Activated T-cell treated with anti-CD3 and anti-CD28 coated beads, Interleukin-2, amount 50 U/mL, for 72 hours (primary cell): ENCODE measurements around the gene DCTN5. TPM values are rescaled to one million over a fixed set of nuclear protein-coding genes. Genes with fewer than 3 reads are reported as not detected.
"Not testable (repeated sequence)": the region's sequence is repeated elsewhere in the genome, so short reads cannot be mapped to it uniquely, and the experiment has no call there.

Source experiments
- ATAC-seq, 2 donors: fragments of 150-1000 bp; cut with Tn5 transposase; replicated peaks in 1 of 2; 2 replicates each; pipeline ENCODE4 v1.10.0; 2021; ENCODE audit warnings: moderate library complexity in 2 of 2, mild to moderate bottlenecking in 1 of 2
- DNase-seq, 2 donors: peaks; one replicate each; pipeline ENCODE4 v3.0.0; 2021 to 2022; ENCODE audit warnings: mixed read lengths in 1 of 2
- H3K27ac Mint-ChIP-seq: one replicate; pipeline ENCODE4 v1.8.0; 2022; ENCODE audit warnings: mild to moderate bottlenecking, moderate library complexity, mixed read lengths
- H3K27me3 Mint-ChIP-seq: one replicate; pipeline ENCODE4 v1.8.0; 2022; ENCODE audit warnings: low read depth, mixed read lengths
- H3K36me3 Mint-ChIP-seq, 2 donors: one replicate each; pipeline ENCODE4 v1.8.0; 2022; ENCODE audit warnings: mixed read lengths in 2 of 2, mild to moderate bottlenecking in 1 of 2; ENCODE audit not compliant: insufficient read depth in 2 of 2
- H3K4me1 Mint-ChIP-seq: one replicate; pipeline ENCODE4 v1.8.0; 2022; ENCODE audit warnings: low read depth, mixed read lengths
- H3K4me3 Mint-ChIP-seq, 2 donors: one replicate each; pipeline ENCODE4 v1.8.0; 2022; ENCODE audit warnings: mild to moderate bottlenecking in 2 of 2, mixed read lengths in 2 of 2, moderate library complexity in 2 of 2
- H3K9me3 Mint-ChIP-seq, 2 donors: one replicate each; pipeline ENCODE4 v1.8.0; 2022; ENCODE audit warnings: mixed read lengths in 2 of 2
- total RNA-seq, 2 donors: library from RNA; stranded (reverse); gene quantifications; one replicate each; pipeline ENCODE4 v1.2.3, GENCODE V29; 2022

Gene DCTN5
- total RNA-seq, 2 donors from 2014 or later, result 62.6 to 78.2 TPM

DNA sequence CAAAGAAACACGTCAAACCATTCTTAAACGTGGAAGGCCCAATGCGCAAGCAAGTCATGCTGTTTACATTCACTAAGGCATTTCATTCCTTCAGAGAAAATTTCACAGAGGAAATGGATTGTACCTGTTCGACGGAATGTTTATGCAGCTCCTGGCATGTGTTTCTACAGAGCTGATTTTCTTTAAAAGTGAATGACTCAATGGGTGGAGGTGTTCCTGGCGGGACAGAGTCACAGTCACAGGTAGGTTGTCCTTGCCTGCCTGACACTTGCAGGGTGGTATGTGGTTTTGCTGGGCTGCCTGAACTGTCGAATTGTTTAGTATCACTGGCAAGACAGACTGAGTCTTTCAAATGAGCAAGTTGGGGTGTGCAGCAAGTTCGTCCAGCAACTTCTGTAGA is 11.8 kb upstream of the DCTN5 start:
- no peaks in the 10 kb centered on the region for H3K27me3 Mint-ChIP-seq
- peak overlapping the region; percentile 30 for H3K27ac Mint-ChIP-seq
- H3K4me1 Mint-ChIP-seq, result peaks cover 20% of the 10 kb centered on the region
- H3K9me3 Mint-ChIP-seq, result no peaks in the 10 kb centered on the region
- no peak overlapping the region for H3K4me3 Mint-ChIP-seq
- ATAC-seq (no peak), DNase-seq (no peak)
- peaks cover 0 to 23% of the 10 kb centered on the region in 2 donors for H3K36me3 Mint-ChIP-seq

DNA sequence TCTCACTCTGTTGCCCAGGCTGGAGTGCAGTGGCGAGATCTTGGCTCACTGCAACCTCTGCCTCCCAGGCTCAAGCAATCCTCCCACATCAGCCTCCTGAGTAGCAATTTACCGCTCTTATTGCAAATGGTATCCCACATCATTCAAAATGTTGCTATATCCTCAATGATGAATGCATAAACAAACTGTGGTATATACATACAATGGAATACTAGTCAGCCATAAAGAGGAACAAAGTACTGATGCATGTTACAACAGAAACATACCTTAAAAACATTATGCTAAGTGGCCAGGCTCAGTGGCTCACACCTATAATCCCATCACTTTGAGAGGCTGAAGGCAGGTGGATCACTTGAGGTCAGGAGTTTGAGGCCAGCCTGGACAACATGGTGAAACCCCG is 9.4 kb upstream of the DCTN5 start:
- not testable (repeated sequence) for H3K4me3 Mint-ChIP-seq, H3K9me3 Mint-ChIP-seq, DNase-seq, ATAC-seq, H3K27me3 Mint-ChIP-seq, H3K27ac Mint-ChIP-seq
- Mint-ChIP-seq H3K36me3 (peaks cover 6 to 28% of the 10 kb centered on the region in 2 donors), H3K4me1 (peaks cover 20% of the 10 kb centered on the region)

DNA sequence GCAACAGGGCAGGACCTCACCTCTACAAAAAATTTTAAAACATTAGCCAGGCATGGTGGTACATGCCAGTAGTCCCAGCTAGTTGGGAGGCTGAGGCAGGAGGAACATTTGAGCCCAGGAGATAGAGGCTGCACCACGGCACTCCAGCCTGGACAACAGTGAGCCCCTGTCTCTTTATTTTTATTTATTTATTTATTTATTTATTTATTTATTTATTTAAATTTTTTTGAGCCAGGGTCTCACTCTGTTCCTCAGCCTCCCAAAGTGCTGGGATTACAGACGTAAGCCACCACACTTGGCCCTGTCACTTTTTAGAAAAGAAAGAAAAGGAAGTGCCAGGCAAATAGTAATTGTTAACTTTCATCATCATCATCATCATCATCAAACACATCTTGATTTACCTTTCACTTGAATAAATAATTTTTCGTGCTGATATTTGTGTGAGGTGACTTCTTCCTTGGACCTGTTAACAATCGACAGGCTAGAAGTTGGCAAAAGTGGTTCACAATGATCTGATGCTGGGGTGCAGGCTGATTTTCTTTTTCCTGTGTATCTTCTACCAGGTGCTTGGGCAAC is 6.7 kb upstream of the DCTN5 start:
- no peak for ATAC-seq
- Mint-ChIP-seq H3K4me1 (peaks cover 30% of the 10 kb centered on the region), H3K27ac (no peak overlapping the region), H3K4me3 (no peak overlapping the region), H3K36me3 (peaks cover 6 to 31% of the 10 kb centered on the region in 2 donors), H3K27me3 (no peaks in the 10 kb centered on the region), H3K9me3 (no peaks in the 10 kb centered on the region)
- no peak for DNase-seq

DNA sequence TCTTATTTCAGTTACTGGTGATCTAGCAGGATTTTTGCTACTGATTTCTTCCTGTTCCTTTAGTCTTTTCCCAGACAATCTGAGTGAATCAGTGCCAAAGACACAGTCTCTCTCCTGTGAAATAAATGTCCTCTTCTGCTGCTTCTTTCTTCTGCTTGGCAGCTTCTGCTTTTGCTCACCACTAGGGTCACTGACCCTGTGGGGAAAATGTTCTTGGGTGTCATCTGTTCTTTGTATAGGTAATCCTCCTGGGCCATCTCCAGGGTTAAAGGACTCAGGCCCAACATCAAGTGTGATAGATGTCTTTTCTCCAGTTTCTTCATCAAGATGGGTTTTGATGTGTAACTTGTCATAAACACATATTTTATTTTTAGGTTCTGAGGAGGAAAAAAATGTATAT is 5.3 kb upstream of the DCTN5 start:
- Mint-ChIP-seq H3K4me3 (no peak overlapping the region), H3K36me3 (peaks cover 6 to 21% of the 10 kb centered on the region in 2 donors)
- no peak for DNase-seq

DNA sequence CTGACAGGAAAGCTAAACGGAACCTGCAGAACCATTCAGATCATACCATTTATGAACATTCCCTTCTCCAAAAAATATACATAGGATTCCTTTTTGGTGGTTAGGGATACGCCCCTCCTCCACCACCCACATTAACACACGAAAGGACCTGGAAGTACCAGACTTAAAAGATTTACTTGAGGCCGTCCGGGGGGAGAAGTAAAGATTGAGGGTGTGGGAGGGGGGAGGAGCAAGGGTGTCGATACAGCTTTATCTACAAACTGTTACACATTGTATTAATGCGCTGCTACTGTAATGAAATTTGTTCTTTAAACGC is 693 bp upstream of the DCTN5 start:
- no peaks in the 10 kb centered on the region for H3K9me3 Mint-ChIP-seq
- ATAC-seq, result no peak

More for the DNA sequence above, 5.3 kb upstream of the DCTN5 start:
- H3K9me3 Mint-ChIP-seq, result no peaks in the 10 kb centered on the region
- peak overlapping the region; percentile 6 for H3K27ac Mint-ChIP-seq
- H3K4me1 Mint-ChIP-seq, result peaks cover 37% of the 10 kb centered on the region
- ATAC-seq, result no peak
- no peaks in the 10 kb centered on the region for H3K27me3 Mint-ChIP-seq

DNA sequence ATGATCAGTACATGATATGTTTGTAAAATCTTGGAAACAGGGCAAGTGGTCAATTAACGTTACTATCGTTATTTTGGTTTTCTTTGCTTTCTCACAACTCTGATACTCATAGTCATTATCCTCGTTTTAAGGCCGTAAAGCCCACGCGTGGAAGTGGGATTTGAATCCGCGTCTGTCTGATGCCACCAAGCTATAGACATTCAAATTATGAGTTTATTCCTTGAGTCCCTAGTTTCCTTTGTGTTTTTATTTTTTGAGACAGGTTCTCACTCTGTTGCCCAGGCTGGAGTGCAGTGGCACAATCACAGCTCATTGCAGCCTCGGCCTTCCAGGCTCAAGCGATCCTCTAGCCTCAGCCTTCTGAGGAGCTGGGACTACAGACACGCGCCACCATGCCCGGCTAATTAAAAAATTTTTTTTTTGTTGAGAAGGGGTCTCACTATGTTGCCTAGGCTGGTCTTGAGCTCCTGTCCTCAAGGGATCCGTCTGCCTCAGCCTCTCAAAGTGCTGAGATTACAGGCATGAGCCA is 1.0 kb downstream of the DCTN5 start:
- Mint-ChIP-seq H3K4me1 (peaks cover 57% of the 10 kb centered on the region), H3K27ac (peak overlapping the region; percentile 92), H3K4me3 (peak overlapping the region; percentile 92 to 96), H3K36me3 (peaks cover 16 to 36% of the 10 kb centered on the region in 2 donors), H3K9me3 (no peaks in the 10 kb centered on the region), H3K27me3 (no peaks in the 10 kb centered on the region)
- DNase-seq (no peak), ATAC-seq (no peak)

More for the DNA sequence above, 693 bp upstream of the DCTN5 start:
- peak overlapping the region; percentile 96 for H3K27ac Mint-ChIP-seq
- peaks cover 12 to 32% of the 10 kb centered on the region in 2 donors for H3K36me3 Mint-ChIP-seq
- peak overlapping the region; percentile 92 to 96 for H3K4me3 Mint-ChIP-seq
- H3K27me3 Mint-ChIP-seq, result no peaks in the 10 kb centered on the region
- peaks cover 44% of the 10 kb centered on the region for H3K4me1 Mint-ChIP-seq
- peak in 1 of 2 donors; percentile 1 for DNase-seq

DNA sequence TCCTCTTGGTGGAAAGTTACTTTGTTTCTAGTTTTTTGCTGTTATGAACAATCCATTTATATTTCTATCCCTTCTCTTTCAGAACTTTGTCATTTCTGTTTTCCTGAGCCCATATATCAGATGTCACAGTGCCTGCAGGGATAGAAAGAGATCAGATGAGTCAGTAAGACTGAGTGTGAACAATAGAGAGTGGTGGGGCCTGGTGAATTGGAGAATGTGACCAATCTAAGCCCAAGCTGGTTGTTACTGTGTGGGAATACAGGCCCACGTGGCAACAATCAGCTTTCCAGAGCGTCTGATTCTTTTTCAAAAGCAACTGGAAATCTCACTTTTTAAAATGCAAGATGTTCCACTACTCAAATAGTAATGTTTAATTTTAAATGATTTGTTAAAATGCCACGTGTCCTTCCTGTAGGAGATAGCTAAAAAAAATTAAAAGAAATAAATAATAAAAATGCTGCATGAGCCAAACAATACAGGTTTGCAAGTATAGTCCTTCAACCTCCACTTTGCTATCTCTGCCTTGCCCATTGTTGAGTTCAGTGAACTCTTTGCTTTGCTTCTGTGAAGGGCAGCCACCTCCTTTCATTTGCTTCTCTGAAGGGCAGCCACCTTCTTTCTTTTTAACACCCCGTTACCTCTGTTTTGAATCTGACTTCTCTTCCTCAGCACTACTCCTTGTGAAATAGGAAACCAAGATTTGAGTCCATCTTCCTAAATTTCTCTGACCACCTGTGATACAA is 9.6 kb downstream of the DCTN5 start:
- ATAC-seq (peak; percentile 77 to 78), DNase-seq (no peak)
- H3K4me1 Mint-ChIP-seq, result peaks cover 52% of the 10 kb centered on the region
- H3K9me3 Mint-ChIP-seq, result no peaks in the 10 kb centered on the region
- peak overlapping the region; percentile 41 for H3K27ac Mint-ChIP-seq
- H3K4me3 Mint-ChIP-seq, result peak overlapping the region; percentile 29 to 35
- H3K36me3 Mint-ChIP-seq, result peaks cover 17 to 50% of the 10 kb centered on the region in 2 donors
- H3K27me3 Mint-ChIP-seq, result no peaks in the 10 kb centered on the region

DNA sequence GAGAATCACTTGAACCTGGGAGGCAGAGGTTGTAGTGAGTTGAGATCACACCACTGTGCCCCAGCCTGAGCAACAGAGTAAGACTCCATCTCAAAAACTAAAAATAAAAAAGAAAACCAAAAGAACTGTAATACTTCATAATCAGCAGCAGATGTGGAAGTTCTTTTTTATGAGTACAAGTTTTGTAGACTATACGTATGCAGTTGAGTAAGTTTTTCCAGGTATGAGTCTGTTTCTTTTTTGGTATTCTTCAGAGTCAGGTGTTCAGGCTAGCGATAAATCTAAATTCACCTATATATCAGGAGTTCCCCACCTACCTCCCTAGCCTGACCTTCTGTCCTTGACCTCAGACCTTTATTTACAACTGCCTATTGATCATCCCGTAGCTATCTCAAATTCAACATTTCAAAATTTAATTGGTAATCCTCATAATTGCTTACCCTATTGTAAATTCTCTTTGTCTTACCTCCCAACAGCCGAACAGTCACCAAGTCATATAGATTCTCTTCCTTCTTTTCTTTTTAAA is 10.7 kb downstream of the DCTN5 start:
- Mint-ChIP-seq H3K9me3 (no peaks in the 10 kb centered on the region), H3K4me3 (peak overlapping the region; percentile 29 to 35), H3K4me1 (peaks cover 41% of the 10 kb centered on the region), H3K36me3 (peaks cover 10 to 44% of the 10 kb centered on the region in 2 donors), H3K27me3 (no peaks in the 10 kb centered on the region), H3K27ac (peak overlapping the region; percentile 41)
- peak; percentile 65 to 86 for ATAC-seq
- DNase-seq, result no peak

DNA sequence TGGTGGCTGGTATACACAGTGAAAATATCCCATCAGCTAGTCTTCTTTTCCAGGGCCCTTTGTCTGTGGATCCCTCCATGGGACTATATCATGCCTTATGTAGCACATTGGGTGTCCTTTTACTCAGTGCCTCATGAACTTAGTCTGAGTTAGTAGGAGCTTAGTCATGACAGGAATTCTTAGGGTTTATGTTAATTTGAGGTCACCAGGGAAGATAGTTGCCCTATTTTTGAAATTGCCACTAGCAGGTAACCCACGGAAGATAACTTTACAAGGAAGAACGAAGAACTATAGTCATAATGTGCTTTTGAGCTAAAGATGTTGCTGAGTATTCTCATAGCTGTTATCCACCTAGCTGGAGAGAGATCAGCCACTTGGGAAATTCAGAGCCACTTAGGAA is 22.7 kb downstream of the DCTN5 start:
- H3K9me3 Mint-ChIP-seq, result no peaks in the 10 kb centered on the region

DNA sequence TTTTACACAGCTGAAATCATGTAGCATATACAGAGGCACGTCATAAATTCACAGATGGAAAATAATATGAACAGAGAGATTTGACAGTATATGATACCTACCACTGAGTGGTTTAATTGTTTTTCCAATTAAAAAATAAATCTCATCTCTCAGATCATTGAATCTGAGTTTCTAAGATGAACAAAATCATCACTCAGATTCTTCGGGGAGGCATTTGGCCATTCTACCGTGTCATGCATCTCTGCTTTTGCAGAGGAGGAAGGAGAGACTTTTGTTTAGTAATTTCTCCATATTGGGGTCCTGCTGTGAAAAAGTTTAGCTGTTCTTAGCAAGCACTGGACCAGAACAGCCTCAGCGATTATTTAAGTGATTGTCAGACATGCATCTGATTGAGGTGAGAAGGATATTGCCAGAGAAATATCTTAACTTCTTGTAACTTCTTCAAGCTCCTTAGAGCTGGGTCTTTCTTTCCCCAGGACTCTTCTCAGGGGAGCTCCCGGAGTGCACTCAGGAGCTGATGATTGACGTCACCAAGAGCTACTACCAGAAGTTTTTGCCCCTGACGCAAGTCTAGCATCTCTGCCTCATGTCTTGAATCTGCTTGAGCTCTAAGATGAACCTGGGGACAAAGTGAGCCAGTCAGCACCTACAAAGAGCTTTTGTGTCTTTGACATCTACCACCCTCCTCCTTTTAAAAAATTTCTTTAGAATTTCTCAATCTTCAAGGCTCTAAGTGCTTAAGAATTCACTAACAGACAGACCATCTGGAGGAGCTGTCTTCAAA is 25.5 kb downstream of the DCTN5 start:
- no peak for DNase-seq
- H3K27me3 Mint-ChIP-seq, result no peaks in the 10 kb centered on the region
- H3K36me3 Mint-ChIP-seq, result peaks cover 13 to 37% of the 10 kb centered on the region in 2 donors
- H3K4me1 Mint-ChIP-seq, result peaks cover 31% of the 10 kb centered on the region
- no peak overlapping the region for H3K4me3 Mint-ChIP-seq
- no peak for ATAC-seq
- no peak overlapping the region for H3K27ac Mint-ChIP-seq
- no peaks in the 10 kb centered on the region for H3K9me3 Mint-ChIP-seq

More for the DNA sequence above, 22.7 kb downstream of the DCTN5 start:
- no peak overlapping the region for H3K4me3 Mint-ChIP-seq
- H3K36me3 Mint-ChIP-seq, result peaks cover 18 to 42% of the 10 kb centered on the region in 2 donors
- ATAC-seq, result peak; percentile 50 to 71
- no peak for DNase-seq
- H3K27me3 Mint-ChIP-seq, result no peaks in the 10 kb centered on the region
- H3K27ac Mint-ChIP-seq, result no peak overlapping the region
- peaks cover 12% of the 10 kb centered on the region for H3K4me1 Mint-ChIP-seq

DNA sequence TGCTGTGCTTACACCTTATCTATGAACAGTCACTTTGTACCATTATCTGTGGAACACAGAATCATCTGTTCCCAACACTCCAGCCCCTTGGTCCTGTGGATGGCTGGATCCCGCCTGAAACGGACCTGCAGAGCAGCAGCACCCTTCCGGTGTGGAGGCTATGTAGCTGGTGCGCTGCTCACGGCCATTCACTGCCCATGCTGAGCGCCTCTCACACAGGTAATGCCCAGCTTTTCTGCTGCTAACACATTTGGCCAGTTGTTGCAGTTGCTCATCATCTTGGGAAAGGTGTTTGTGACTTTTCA is 26.0 kb downstream of the DCTN5 start:
- no peak for ATAC-seq
- no peak overlapping the region for H3K4me3 Mint-ChIP-seq
- H3K27me3 Mint-ChIP-seq, result no peaks in the 10 kb centered on the region
- H3K27ac Mint-ChIP-seq, result no peak overlapping the region
- DNase-seq, result no peak
- H3K4me1 Mint-ChIP-seq, result peaks cover 31% of the 10 kb centered on the region
- no peaks in the 10 kb centered on the region for H3K9me3 Mint-ChIP-seq
- peaks cover 13 to 36% of the 10 kb centered on the region in 2 donors for H3K36me3 Mint-ChIP-seq

DNA sequence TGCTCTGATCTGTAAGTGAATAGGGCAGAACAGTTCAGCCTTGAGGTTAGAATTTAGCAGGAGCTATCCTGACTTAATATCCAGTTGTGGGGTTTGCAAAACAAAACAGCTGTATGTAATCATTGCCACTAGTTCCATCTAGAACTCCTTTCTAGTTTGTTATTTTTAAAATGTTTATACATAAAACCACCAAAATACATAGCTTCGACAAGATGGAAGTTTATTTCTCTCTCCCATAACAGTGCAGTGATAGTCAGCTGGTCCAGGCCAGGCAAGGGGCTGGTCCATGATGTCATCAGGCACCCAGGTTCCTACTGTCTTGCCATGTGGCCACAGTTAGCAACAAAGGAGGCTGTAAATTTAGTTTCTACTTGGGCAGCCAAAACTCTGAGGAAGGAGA is 27.0 kb downstream of the DCTN5 start:
- DNase-seq, result no peak
- peaks cover 13 to 30% of the 10 kb centered on the region in 2 donors for H3K36me3 Mint-ChIP-seq
- no peak overlapping the region for H3K4me3 Mint-ChIP-seq
- H3K4me1 Mint-ChIP-seq, result peaks cover 27% of the 10 kb centered on the region
- H3K9me3 Mint-ChIP-seq, result no peaks in the 10 kb centered on the region
- H3K27me3 Mint-ChIP-seq, result no peaks in the 10 kb centered on the region
- ATAC-seq, result no peak
- H3K27ac Mint-ChIP-seq, result no peak overlapping the region

DNA sequence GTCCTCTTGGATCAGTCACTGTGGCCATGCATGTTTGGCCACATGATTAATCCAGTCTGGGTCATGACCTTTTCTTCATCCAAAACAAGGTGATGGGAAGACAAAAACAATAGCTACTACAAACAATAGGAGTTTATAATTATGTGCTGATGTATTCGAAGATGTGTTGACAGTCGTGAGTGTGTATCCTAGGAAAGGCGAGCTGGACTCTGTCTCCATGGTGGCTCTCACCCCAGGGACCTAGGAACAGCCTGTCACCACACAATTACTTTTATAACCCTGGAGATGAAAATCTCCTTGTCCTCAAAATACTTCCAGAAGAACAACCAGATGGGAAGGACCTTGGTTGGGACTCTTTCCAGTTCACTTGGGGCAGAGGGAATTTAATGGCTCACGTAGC is 27.6 kb downstream of the DCTN5 start:
- ATAC-seq (no peak), DNase-seq (no peak)
- H3K4me3 Mint-ChIP-seq, result no peak overlapping the region
- no peaks in the 10 kb centered on the region for H3K9me3 Mint-ChIP-seq
- no peaks in the 10 kb centered on the region for H3K27me3 Mint-ChIP-seq
- H3K4me1 Mint-ChIP-seq, result peaks cover 20% of the 10 kb centered on the region
- peaks cover 13 to 25% of the 10 kb centered on the region in 2 donors for H3K36me3 Mint-ChIP-seq
- H3K27ac Mint-ChIP-seq, result no peak overlapping the region
